Upper lobe of right lung (tissue), 1 donor: ENCODE measurements around the gene PSMD11. TPM values are rescaled to one million over a fixed set of nuclear protein-coding genes. Genes with fewer than 3 reads are reported as not detected.

Experiments
- ATAC-seq: fragments of 200-7000 bp; cut with Tn5 transposase; one replicate; pipeline ENCODE4 v1.9.1; 2020; ENCODE audit warnings: mild to moderate bottlenecking, moderate library complexity
- DNase-seq: peaks from one replicate; pipeline ENCODE4 v3.0.0-alpha.2; 2020
- H3K27ac ChIP-seq: fragments of 200-600 bp; one replicate; pipeline ENCODE4 v1.8.0; 2022
- H3K27me3 ChIP-seq: fragments of 200-600 bp; one replicate; pipeline ENCODE4 v1.8.0; 2022; ENCODE audit warnings: mild to moderate bottlenecking
- H3K36me3 ChIP-seq: fragments of 200-600 bp; one replicate; pipeline ENCODE4 v1.8.0; 2022
- H3K4me1 ChIP-seq: fragments of 200-600 bp; one replicate; pipeline ENCODE4 v1.8.0; 2022
- H3K4me3 ChIP-seq: fragments of 200-600 bp; one replicate; pipeline ENCODE4 v1.8.0; 2022; ENCODE audit warnings: mild to moderate bottlenecking
- H3K9me3 ChIP-seq: fragments of 200-600 bp; one replicate; pipeline ENCODE4 v1.8.0; 2022
- CTCF ChIP-seq: fragments of 200-600 bp; IDR thresholded peaks from one replicate; pipeline ENCODE4 v1.8.0; 2022; ENCODE audit warnings: antibody characterized with exemption
- intact Hi-C: fragments of 100-400 bp; cut with DNase I; formaldehyde crosslinking; loops from one replicate; pipeline ENCODE4 v1.11.0; 2022
- total RNA-seq: library from RNA; stranded (reverse); fragmentation: NEBNext Ultra II Directional; extraction: Animal tissue kit (Norgen Biotek cat#: 25700); gene quantifications from one replicate; pipeline ENCODE4 v1.2.1, GENCODE V29; 2021
- donor health status: DM: no; HTN: yes; CAD: no; lungs with severe emphysema.

PSMD11 gene
- total RNA-seq, 1 donor from 2014 or later = 62.8 TPM

- Histone ChIP-seq H3K27me3 (no peaks in the 10 kb centered on the region), H3K27ac (no peak overlapping the region), H3K4me3 (no peak overlapping the region), H3K9me3 (no peaks in the 10 kb centered on the region), H3K4me1 (no peaks in the 10 kb centered on the region), H3K36me3 (no peaks in the 10 kb centered on the region)
- no peak for ATAC-seq
- no peak for TF ChIP-seq CTCF
- intact Hi-C loops = no loop called here
- DNase-seq = no peak
Measured at GRCh38 chr17:32528825-32529224, 84.5 kb downstream of the PSMD11 start.

GRCh38 chr17:32529604-32530003 lies 85.3 kb downstream of the PSMD11 start:
- ATAC-seq = no peak
- DNase-seq = no peak

More at GRCh38 chr17:32529604-32530003, 85.3 kb downstream of the PSMD11 start:
- Histone ChIP-seq H3K27ac (no peak overlapping the region), H3K27me3 (no peaks in the 10 kb centered on the region), H3K9me3 (no peaks in the 10 kb centered on the region), H3K4me3 (no peak overlapping the region), H3K36me3 (no peaks in the 10 kb centered on the region), H3K4me1 (no peaks in the 10 kb centered on the region)
- TF ChIP-seq CTCF = no peak
- intact Hi-C loops = no loop called here

Other genes starting within 250 kb of the PSMD11 start
- 0.41 TPM for gene RHBDL3, start 178.7 kb upstream of the PSMD11 start, total RNA-seq
- 14.2 TPM for gene C17orf75, start 102.3 kb upstream of the PSMD11 start, total RNA-seq
- 133 TPM for gene ZNF207, start 94.4 kb upstream of the PSMD11 start, total RNA-seq
- gene CDK5R1, start 42.5 kb downstream of the PSMD11 start, total RNA-seq = 1.6 TPM